ENCODE measurements around the gene OR8D2.
"Not testable (repeated sequence)": the region's sequence is repeated elsewhere in the genome, so short reads cannot be mapped to it uniquely, and the experiment has no call there.

The OR8D2 gene

DNA sequence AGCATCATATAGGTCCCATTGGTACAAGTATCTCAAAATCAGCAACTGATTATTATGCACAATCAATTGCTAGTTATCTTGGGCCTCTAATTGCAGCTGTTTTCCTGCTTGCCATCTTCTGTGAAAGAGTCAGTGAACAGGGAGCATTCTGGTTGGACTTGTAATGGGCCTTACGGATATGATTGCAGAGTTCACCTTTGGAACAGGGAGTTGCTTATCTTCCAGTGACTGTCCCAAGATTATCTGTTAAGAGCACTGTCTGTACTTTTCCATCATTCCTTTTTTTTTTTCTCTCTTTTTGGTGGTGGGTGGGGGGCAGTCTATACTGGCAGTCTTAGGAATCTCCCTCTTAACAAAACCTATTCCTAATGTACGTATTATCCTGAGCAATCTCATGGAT is 46.0 kb downstream of the OR8D2 start:
- DNase-seq (ENCODE audit: low read depth), result no peak
- no peak overlapping the region for H3K4me3 ChIP-seq (ENCODE audit: low read depth, low read length)
- TF ChIP-seq, protein P1, sequence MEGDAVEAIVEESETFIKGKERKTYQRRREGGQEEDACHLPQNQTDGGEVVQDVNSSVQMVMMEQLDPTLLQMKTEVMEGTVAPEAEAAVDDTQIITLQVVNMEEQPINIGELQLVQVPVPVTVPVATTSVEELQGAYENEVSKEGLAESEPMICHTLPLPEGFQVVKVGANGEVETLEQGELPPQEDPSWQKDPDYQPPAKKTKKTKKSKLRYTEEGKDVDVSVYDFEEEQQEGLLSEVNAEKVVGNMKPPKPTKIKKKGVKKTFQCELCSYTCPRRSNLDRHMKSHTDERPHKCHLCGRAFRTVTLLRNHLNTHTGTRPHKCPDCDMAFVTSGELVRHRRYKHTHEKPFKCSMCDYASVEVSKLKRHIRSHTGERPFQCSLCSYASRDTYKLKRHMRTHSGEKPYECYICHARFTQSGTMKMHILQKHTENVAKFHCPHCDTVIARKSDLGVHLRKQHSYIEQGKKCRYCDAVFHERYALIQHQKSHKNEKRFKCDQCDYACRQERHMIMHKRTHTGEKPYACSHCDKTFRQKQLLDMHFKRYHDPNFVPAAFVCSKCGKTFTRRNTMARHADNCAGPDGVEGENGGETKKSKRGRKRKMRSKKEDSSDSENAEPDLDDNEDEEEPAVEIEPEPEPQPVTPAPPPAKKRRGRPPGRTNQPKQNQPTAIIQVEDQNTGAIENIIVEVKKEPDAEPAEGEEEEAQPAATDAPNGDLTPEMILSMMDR (conservative IDR thresholded peaks at IDR 0.05; ENCODE audit: low read depth, low read length), result no peak

DNA sequence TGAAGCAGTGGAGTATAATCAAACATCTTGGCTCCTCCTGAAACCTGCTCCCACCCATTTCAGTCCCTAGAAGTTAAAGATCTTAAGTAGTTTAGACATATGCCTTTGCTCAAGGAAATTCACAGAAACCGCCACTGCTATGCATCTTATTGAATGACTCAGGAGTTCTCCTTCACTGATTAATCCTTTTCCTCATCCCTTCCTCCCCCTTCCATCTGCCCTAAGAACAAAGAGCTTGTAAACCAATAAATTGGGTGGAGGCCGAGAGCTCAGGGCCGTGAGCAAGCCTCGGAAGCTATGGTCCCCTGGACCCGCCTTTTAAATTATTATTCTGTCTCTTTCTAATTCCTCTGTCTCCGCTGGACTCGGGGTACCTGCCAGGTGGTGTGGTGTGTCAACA is 49.1 kb downstream of the OR8D2 start:
- DNase-seq (ENCODE audit: low read depth), result not testable (repeated sequence)

More for the DNA sequence above, 49.1 kb downstream of the OR8D2 start:
- H3K4me3 ChIP-seq (ENCODE audit: low read depth, low read length), result not testable (repeated sequence)
